Mammary epithelial cell (primary cell): ENCODE data around the gene LHFPL3.

ENCODE experiments used
- EZH2 ChIP-seq: IDR thresholded peaks from 2 replicates; pipeline ENCODE4 v1.6.1; 2012; ENCODE audit warnings: low read length, inconsistent platforms, borderline replicate concordance
- TF ChIP-seq, protein P1 (sequence below), 2 donors: IDR thresholded peaks in 1 of 2; conservative IDR thresholded peaks in 1 of 2; 2 replicates each; pipeline ENCODE4 v1.5.1; 2011 to 2012; ENCODE audit warnings: inconsistent platforms in 2 of 2, low read length in 2 of 2, mild to moderate bottlenecking in 2 of 2, control low read depth in 1 of 2, low read depth in 1 of 2; ENCODE audit not compliant: insufficient read depth in 1 of 2; ENCODE audit errors: extremely low read depth in 1 of 2

- TF ChIP-seq, protein P1, sequence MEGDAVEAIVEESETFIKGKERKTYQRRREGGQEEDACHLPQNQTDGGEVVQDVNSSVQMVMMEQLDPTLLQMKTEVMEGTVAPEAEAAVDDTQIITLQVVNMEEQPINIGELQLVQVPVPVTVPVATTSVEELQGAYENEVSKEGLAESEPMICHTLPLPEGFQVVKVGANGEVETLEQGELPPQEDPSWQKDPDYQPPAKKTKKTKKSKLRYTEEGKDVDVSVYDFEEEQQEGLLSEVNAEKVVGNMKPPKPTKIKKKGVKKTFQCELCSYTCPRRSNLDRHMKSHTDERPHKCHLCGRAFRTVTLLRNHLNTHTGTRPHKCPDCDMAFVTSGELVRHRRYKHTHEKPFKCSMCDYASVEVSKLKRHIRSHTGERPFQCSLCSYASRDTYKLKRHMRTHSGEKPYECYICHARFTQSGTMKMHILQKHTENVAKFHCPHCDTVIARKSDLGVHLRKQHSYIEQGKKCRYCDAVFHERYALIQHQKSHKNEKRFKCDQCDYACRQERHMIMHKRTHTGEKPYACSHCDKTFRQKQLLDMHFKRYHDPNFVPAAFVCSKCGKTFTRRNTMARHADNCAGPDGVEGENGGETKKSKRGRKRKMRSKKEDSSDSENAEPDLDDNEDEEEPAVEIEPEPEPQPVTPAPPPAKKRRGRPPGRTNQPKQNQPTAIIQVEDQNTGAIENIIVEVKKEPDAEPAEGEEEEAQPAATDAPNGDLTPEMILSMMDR (conservative IDR thresholded peaks at IDR 0.05 in 1 of 2, IDR thresholded peaks at IDR 0.05 in 1 of 2; ENCODE audit: extremely low read depth in 1 of 2, insufficient read depth in 1 of 2, low read depth in 1 of 2, low read length in 2 of 2), result no peak
- TF ChIP-seq EZH2, result no peak
Observed at GRCh38 chr7:104902183-104902582, 573.8 kb downstream of the LHFPL3 start.
